Naive thymus-derived CD4-positive, alpha-beta T cell (primary cell): ENCODE results near the gene UBE2QL1. TPM values are rescaled to one million over a fixed set of nuclear protein-coding genes. Genes with fewer than 3 reads are reported as not detected.

Experiments
- ATAC-seq: fragments of 150-1000 bp; cut with Tn5 transposase; 2 replicates; pipeline ENCODE4 v1.10.0; 2021; ENCODE audit warnings: mild to moderate bottlenecking, moderate library complexity
- CTCF ChIA-PET: fragments of 350-600 bp; sonication (Branson Sonifier 250); formaldehyde crosslinking; loops from one replicate; lab custom pipeline; 2021; ENCODE audit warnings: antibody characterized with exemption; lab: Charles Lee
- POLR2A ChIA-PET: fragments of 350-600 bp; sonication (Branson Sonifier 250); formaldehyde crosslinking; loops from one replicate; lab custom pipeline; 2021; ENCODE audit warnings: antibody characterized with exemption, inconsistent platforms; lab: Charles Lee
- DNase-seq, 9 donors: peaks; one replicate each; pipeline versions ENCODE4 v3.0.0 to v3.0.0-alpha.2; 2020 to 2022; ENCODE audit warnings: mixed read lengths in 1 of 9
- H3K27ac ChIP-seq: one replicate; pipeline ENCODE4 v1.7.0; 2013; ENCODE audit warnings: mild to moderate bottlenecking, low read depth, low read length, moderate library complexity
- H3K27me3 ChIP-seq, 2 donors: one replicate each; pipeline ENCODE4 v1.7.0; 2013; ENCODE audit warnings: low read length in 2 of 2, mild to moderate bottlenecking in 2 of 2, moderate library complexity in 2 of 2; ENCODE audit not compliant: control insufficient read depth in 2 of 2, insufficient read depth in 2 of 2
- H3K36me3 ChIP-seq, 3 experiments: 1 replicate in 2 of 3; 2 replicates in 1 of 3; pipeline ENCODE4 v1.7.0; 2013; ENCODE audit warnings: low read length in 3 of 3, mild to moderate bottlenecking in 3 of 3, moderate library complexity in 1 of 3; ENCODE audit not compliant: insufficient read depth in 3 of 3, control insufficient read depth in 2 of 3
- H3K4me1 ChIP-seq, 2 donors: one replicate each; pipeline ENCODE4 v1.7.0; 2013; ENCODE audit warnings: low read length in 2 of 2, mild to moderate bottlenecking in 2 of 2, moderate library complexity in 1 of 2; ENCODE audit not compliant: control insufficient read depth in 2 of 2, insufficient read depth in 2 of 2
- H3K4me3 ChIP-seq: 2 replicates; pipeline ENCODE4 v1.7.0; 2013; ENCODE audit warnings: mild to moderate bottlenecking, low read length
- H3K9me3 ChIP-seq, 3 experiments: 1 replicate in 2 of 3; 2 replicates in 1 of 3; pipeline ENCODE4 v1.7.0; 2013; ENCODE audit warnings: low read length in 3 of 3; ENCODE audit not compliant: control insufficient read depth in 2 of 3
- H3K27ac Mint-ChIP-seq, 9 donors: one replicate each; pipeline ENCODE4 v1.8.0; 2020 to 2022; ENCODE audit warnings: mixed read lengths in 9 of 9, mild to moderate bottlenecking in 8 of 9, moderate library complexity in 5 of 9, inconsistent platforms in 2 of 9
- H3K27me3 Mint-ChIP-seq, 5 donors: one replicate each; pipeline ENCODE4 v1.8.0; 2021 to 2022; ENCODE audit warnings: mixed read lengths in 5 of 5, mild to moderate bottlenecking in 1 of 5
- H3K36me3 Mint-ChIP-seq, 5 donors: one replicate each; pipeline ENCODE4 v1.8.0; 2020 to 2022; ENCODE audit warnings: mixed read lengths in 5 of 5, mild to moderate bottlenecking in 3 of 5, inconsistent platforms in 1 of 5
- H3K4me1 Mint-ChIP-seq, 7 donors: one replicate each; pipeline ENCODE4 v1.8.0; 2020 to 2022; ENCODE audit warnings: mixed read lengths in 7 of 7, mild to moderate bottlenecking in 3 of 7, inconsistent platforms in 1 of 7
- H3K4me3 Mint-ChIP-seq, 10 donors: one replicate each; pipeline ENCODE4 v1.8.0; 2020 to 2022; ENCODE audit warnings: mild to moderate bottlenecking in 10 of 10, mixed read lengths in 10 of 10, moderate library complexity in 6 of 10, inconsistent platforms in 2 of 10
- H3K9me3 Mint-ChIP-seq, 11 donors: one replicate each; pipeline ENCODE4 v1.8.0; 2020 to 2022; ENCODE audit warnings: mixed read lengths in 11 of 11, mild to moderate bottlenecking in 4 of 11, inconsistent platforms in 1 of 11, moderate library complexity in 1 of 11
- intact Hi-C, 2 donors: fragments of 100-400 bp; cut with micrococcal nuclease; formaldehyde crosslinking; loops; one replicate each; pipeline ENCODE4 v1.15.1; 2023
- polyA plus RNA-seq, 2 donors: library from polyadenylated mRNA; unstranded; fragments of 300-500 nt; fragmentation: Illumina TruSeq; gene quantifications; one replicate each; pipeline ENCODE4 v1.2.3, GENCODE V29; 2021
- total RNA-seq, 6 experiments: library from RNA in 5 of 6; stranded (reverse) in 5 of 6; gene quantifications; 1 replicate in 5 of 6; 2 replicates in 1 of 6; pipeline ENCODE4 v1.2.3 and lab custom pipeline; 2021 to 2026

Gene UBE2QL1
- total and polyA plus RNA-seq, 7 experiments from 2014 or later = 0.21 to 0.44 TPM; not detected in 5

GRCh38 chr5:6504677-6505415 is 56.2 kb downstream of the UBE2QL1 start:
- Mint-ChIP-seq H3K4me1 (peaks cover 0 to 2% (median 0%) of the 10 kb centered on the region in 7 donors), H3K4me3 (no peak overlapping the region), H3K27ac (peak overlapping the region in 1 of 9 donors; percentile 56), H3K36me3 (peaks cover 0 to 8% (median 0%) of the 10 kb centered on the region in 5 donors), H3K27me3 (peaks cover 24 to 47% (median 27%) of the 10 kb centered on the region in 5 donors), H3K9me3 (peaks cover 0 to 8% (median 5%) of the 10 kb centered on the region in 11 donors)
- Histone ChIP-seq H3K4me1 (no peaks in the 10 kb centered on the region), H3K4me3 (no peak overlapping the region), H3K9me3 (no peaks in the 10 kb centered on the region), H3K36me3 (no peaks in the 10 kb centered on the region), H3K27me3 (no peaks in the 10 kb centered on the region), H3K27ac (no peak overlapping the region)
- DNase-seq = no peak
- ChIA-PET POLR2A (interaction anchor here (0.7 kb wide), 1 partner anchor 1299 kb away, joined by 3 read pairs; no protein-coding TSS in a partner anchor), CTCF (no interaction called here)
- intact Hi-C loops = no loop called here
- no peak for ATAC-seq

- no peaks in the 10 kb centered on the region for H3K4me1 ChIP-seq
- Mint-ChIP-seq H3K4me3 (no peak overlapping the region), H3K27ac (peak overlapping the region in 1 of 9 donors; percentile 56), H3K4me1 (peaks cover 0 to 2% (median 0%) of the 10 kb centered on the region in 7 donors), H3K27me3 (peaks cover 24 to 47% (median 27%) of the 10 kb centered on the region in 5 donors), H3K9me3 (peaks cover 0 to 8% (median 5%) of the 10 kb centered on the region in 11 donors), H3K36me3 (peaks cover 0 to 8% (median 0%) of the 10 kb centered on the region in 5 donors)
- DNase-seq (no peak), ATAC-seq (no peak)
- no peaks in the 10 kb centered on the region for H3K9me3 ChIP-seq
- H3K27me3 ChIP-seq = no peaks in the 10 kb centered on the region
- intact Hi-C loops = no loop called here
- H3K4me3 ChIP-seq = no peak overlapping the region
- no peaks in the 10 kb centered on the region for H3K36me3 ChIP-seq
- ChIA-PET CTCF (no interaction called here), POLR2A (no interaction called here)
- no peak overlapping the region for H3K27ac ChIP-seq
Measured at GRCh38 chr5:6505416-6505755, 56.7 kb downstream of the UBE2QL1 start.

- no peaks in the 10 kb centered on the region for H3K4me1 ChIP-seq
- H3K9me3 ChIP-seq = no peaks in the 10 kb centered on the region
- H3K9me3 Mint-ChIP-seq = peaks cover 0 to 8% (median 5%) of the 10 kb centered on the region in 11 donors
- H3K27me3 ChIP-seq = no peaks in the 10 kb centered on the region
- H3K27ac ChIP-seq = no peak overlapping the region
- H3K27me3 Mint-ChIP-seq = peaks cover 23 to 47% (median 27%) of the 10 kb centered on the region in 5 donors
- ChIA-PET CTCF (no interaction called here), POLR2A (no interaction called here)
- H3K36me3 ChIP-seq = no peaks in the 10 kb centered on the region
- H3K4me3 Mint-ChIP-seq = no peak overlapping the region
- intact Hi-C loops = no loop called here
- H3K27ac Mint-ChIP-seq = no peak overlapping the region
- H3K4me1 Mint-ChIP-seq = peaks cover 0 to 2% (median 0%) of the 10 kb centered on the region in 7 donors
- H3K4me3 ChIP-seq = no peak overlapping the region
- DNase-seq (no peak), ATAC-seq (no peak)
- H3K36me3 Mint-ChIP-seq = peaks cover 0 to 8% (median 0%) of the 10 kb centered on the region in 5 donors
Measured at GRCh38 chr5:6505783-6506557, 57.3 kb downstream of the UBE2QL1 start.

GRCh38 chr5:6506611-6507010 is 58.0 kb downstream of the UBE2QL1 start:
- no peak for ATAC-seq
- peaks cover 0 to 8% (median 0%) of the 10 kb centered on the region in 5 donors for H3K36me3 Mint-ChIP-seq

GRCh38 chr5:6508931-6509330 is 60.3 kb downstream of the UBE2QL1 start:
- peaks cover 19 to 40% (median 31%) of the 10 kb centered on the region in 5 donors for H3K27me3 Mint-ChIP-seq
- peaks cover 0 to 4% (median 0%) of the 10 kb centered on the region in 5 donors for H3K36me3 Mint-ChIP-seq
- Histone ChIP-seq H3K4me3 (no peak overlapping the region), H3K36me3 (no peaks in the 10 kb centered on the region), H3K4me1 (no peaks in the 10 kb centered on the region), H3K27ac (no peak overlapping the region), H3K27me3 (no peaks in the 10 kb centered on the region), H3K9me3 (no peaks in the 10 kb centered on the region)
- peaks cover 0 to 2% (median 0%) of the 10 kb centered on the region in 11 donors for H3K9me3 Mint-ChIP-seq
- no peak for ATAC-seq
- CTCF ChIA-PET = no interaction called here
- intact Hi-C loops = no loop called here
- DNase-seq = no peak
- H3K4me1 Mint-ChIP-seq = peaks cover 0 to 2% (median 0%) of the 10 kb centered on the region in 7 donors
- no peak overlapping the region for H3K4me3 Mint-ChIP-seq
- POLR2A ChIA-PET = no interaction called here
- H3K27ac Mint-ChIP-seq = no peak overlapping the region

More at GRCh38 chr5:6506611-6507010, 58.0 kb downstream of the UBE2QL1 start:
- POLR2A ChIA-PET = no interaction called here
- Histone ChIP-seq H3K36me3 (no peaks in the 10 kb centered on the region), H3K4me3 (no peak overlapping the region), H3K9me3 (no peaks in the 10 kb centered on the region), H3K4me1 (no peaks in the 10 kb centered on the region), H3K27me3 (no peaks in the 10 kb centered on the region), H3K27ac (no peak overlapping the region)
- Mint-ChIP-seq H3K4me3 (no peak overlapping the region), H3K4me1 (peaks cover 0 to 2% (median 0%) of the 10 kb centered on the region in 7 donors), H3K9me3 (peaks cover 0 to 8% (median 5%) of the 10 kb centered on the region in 11 donors), H3K27ac (no peak overlapping the region), H3K27me3 (peaks cover 22 to 47% (median 27%) of the 10 kb centered on the region in 5 donors)
- CTCF ChIA-PET = no interaction called here
- DNase-seq = no peak
- intact Hi-C loops = no loop called here

GRCh38 chr5:6510132-6510531 is 61.5 kb downstream of the UBE2QL1 start:
- ATAC-seq = no peak
- ChIA-PET CTCF (no interaction called here), POLR2A (no interaction called here)
- peaks cover 0 to 4% (median 0%) of the 10 kb centered on the region in 5 donors for H3K36me3 Mint-ChIP-seq
- DNase-seq = no peak
- peaks cover 14 to 31% (median 25%) of the 10 kb centered on the region in 5 donors for H3K27me3 Mint-ChIP-seq
- peaks cover 0 to 2% (median 0%) of the 10 kb centered on the region in 11 donors for H3K9me3 Mint-ChIP-seq
- peaks cover 0 to 2% (median 0%) of the 10 kb centered on the region in 7 donors for H3K4me1 Mint-ChIP-seq
- no peak overlapping the region for H3K4me3 Mint-ChIP-seq
- H3K4me3 ChIP-seq = no peak overlapping the region
- no peaks in the 10 kb centered on the region for H3K9me3 ChIP-seq
- no peak overlapping the region for H3K27ac ChIP-seq
- no peaks in the 10 kb centered on the region for H3K4me1 ChIP-seq
- H3K27ac Mint-ChIP-seq = no peak overlapping the region
- intact Hi-C loops = no loop called here
- H3K36me3 ChIP-seq = no peaks in the 10 kb centered on the region
- no peaks in the 10 kb centered on the region for H3K27me3 ChIP-seq
